ENCODE data around the gene KLHL7. TPM values are rescaled to one million over a fixed set of nuclear protein-coding genes. Genes with fewer than 3 reads are reported as not detected.

The KLHL7 gene
- total and polyA plus RNA-seq, 8 donors = 8.4 to 55.9 (median 17.6) TPM

GRCh38 chr7:23062452-23062851 is 43.1 kb upstream of the KLHL7 start:
- Histone ChIP-seq H3K9me3 (no peaks in the 10 kb centered on the region), H3K27ac (no peak overlapping the region), H3K4me3 (no peak overlapping the region), H3K36me3 (no peaks in the 10 kb centered on the region), H3K27me3 (no peaks in the 10 kb centered on the region), H3K4me1 (no peaks in the 10 kb centered on the region)
- DNase-seq = no peak
- WGBS, 5 donors = 83 to 92% (median 88%) methylated on average over 7 of the region's 7 CpGs
- no peak for TF ChIP-seq CTCF (IDR thresholded peaks at IDR 0.05)
- no peak for TF ChIP-seq POLR2AphosphoS5 (IDR thresholded peaks at IDR 0.05)
- no peak for TF ChIP-seq EP300 (IDR thresholded peaks at IDR 0.05)
- TF ChIP-seq POLR2A (IDR thresholded peaks at IDR 0.05) = no peak
- intact Hi-C loops (cut with DNase I; ENCODE audit: low total_unique reads) = loop anchor here (5.0 kb wide), 1 partner anchor 505 kb away; no protein-coding TSS in a partner anchor

GRCh38 chr7:23065974-23066373 is 39.6 kb upstream of the KLHL7 start:
- Histone ChIP-seq H3K27me3 (peaks cover 0 to 6% (median 0%) of the 10 kb centered on the region in 3 donors), H3K36me3 (no peaks in the 10 kb centered on the region), H3K27ac (no peak overlapping the region), H3K9me3 (no peaks in the 10 kb centered on the region), H3K4me3 (no peak overlapping the region), H3K4me1 (no peaks in the 10 kb centered on the region)
- WGBS, 5 donors = 82 to 92% (median 89%) methylated on average over 1 of the region's 1 CpG
- DNase-seq = no peak
- intact Hi-C loops (cut with DNase I; ENCODE audit: low total_unique reads) = no loop called here
- TF ChIP-seq CTCF (IDR thresholded peaks at IDR 0.05) (no peak), POLR2A (IDR thresholded peaks at IDR 0.05) (no peak), EP300 (IDR thresholded peaks at IDR 0.05) (no peak), POLR2AphosphoS5 (IDR thresholded peaks at IDR 0.05) (no peak)

- no peaks in the 10 kb centered on the region for H3K9me3 ChIP-seq
- H3K27me3 ChIP-seq = peaks cover 0 to 16% (median 0%) of the 10 kb centered on the region in 3 donors
- no peak for TF ChIP-seq EP300 (IDR thresholded peaks at IDR 0.05)
- no peak for TF ChIP-seq POLR2A (IDR thresholded peaks at IDR 0.05)
- TF ChIP-seq CTCF (IDR thresholded peaks at IDR 0.05) = no peak
- no peak for TF ChIP-seq POLR2AphosphoS5 (IDR thresholded peaks at IDR 0.05)
- intact Hi-C loops (cut with DNase I; ENCODE audit: low total_unique reads) = no loop called here
- 50 to 66% (median 60%) methylated on average over 1 of the region's 1 CpG for WGBS, 5 donors
- no peak overlapping the region for H3K4me3 ChIP-seq
- H3K27ac ChIP-seq = no peak overlapping the region
- H3K4me1 ChIP-seq = no peaks in the 10 kb centered on the region
- no peak for DNase-seq
- H3K36me3 ChIP-seq = no peaks in the 10 kb centered on the region
Observed at GRCh38 chr7:23067271-23067670, 38.3 kb upstream of the KLHL7 start.

- Histone ChIP-seq H3K4me3 (no peak overlapping the region), H3K36me3 (no peaks in the 10 kb centered on the region), H3K27me3 (peaks cover 0 to 46% (median 4%) of the 10 kb centered on the region in 3 donors), H3K9me3 (no peaks in the 10 kb centered on the region), H3K27ac (no peak overlapping the region), H3K4me1 (peaks cover 0 to 28% (median 6%) of the 10 kb centered on the region in 4 donors)
- intact Hi-C loops (cut with DNase I; ENCODE audit: low total_unique reads) = no loop called here
- peak in 1 of 2 donors; percentile 12 for DNase-seq
- TF ChIP-seq POLR2A (IDR thresholded peaks at IDR 0.05) = no peak
- TF ChIP-seq CTCF (IDR thresholded peaks at IDR 0.05) = no peak
Observed at GRCh38 chr7:23072048-23072447, 33.5 kb upstream of the KLHL7 start.
